IMR-90 (cell line): ENCODE measurements around the gene KCNV2. TPM values are rescaled to one million over a fixed set of nuclear protein-coding genes. Genes with fewer than 3 reads are reported as not detected.

Experiments used
- ATAC-seq: fragments of 200-7000 bp; cut with Tn5 transposase; 2 replicates; pipeline ENCODE4 v1.9.1; 2020; ENCODE audit warnings: low read depth, mild to moderate bottlenecking, moderate library complexity
- BruUV-seq: library from RNA; stranded (reverse); fragments of 400-500 nt; replicated peaks from 2 replicates; lab custom pipeline; 2021; lab: Mats Ljungman, UMichigan
- CTCF ChIA-PET: fragments of 300-600 bp; formaldehyde crosslinking; extraction: SDS; loops from one replicate; lab custom pipeline; 2021; ENCODE audit warnings: antibody characterized with exemption; lab: Yijun Ruan, JAX
- POLR2A ChIA-PET: fragments of 300-600 bp; sonication (Branson Sonifier 250); formaldehyde crosslinking; loops from one replicate; lab custom pipeline; 2022; ENCODE audit warnings: antibody characterized with exemption; ENCODE audit not compliant: unreplicated experiment; lab: Charles Lee
- DNase-seq: peaks from one replicate; pipeline ENCODE4 v3.0.0; 2013
- H2AFZ ChIP-seq: replicated peaks from 2 replicates; pipeline ENCODE3; 2013; ENCODE audit warnings: low read length, mild to moderate bottlenecking; ENCODE audit not compliant: poor library complexity
- H2AK5ac ChIP-seq: 2 replicates; pipeline ENCODE4 v1.6.1; 2013; ENCODE audit warnings: low read depth, low read length, inconsistent platforms
- H2AK9ac ChIP-seq: replicated peaks from 2 replicates; pipeline ENCODE3; 2013; ENCODE audit warnings: mild to moderate bottlenecking, low read depth, low read length, moderate library complexity; ENCODE audit not compliant: poor library complexity
- H2BK120ac ChIP-seq: 2 replicates; pipeline ENCODE4 v1.6.1; 2013; ENCODE audit warnings: low read depth, low read length, inconsistent platforms
- H2BK15ac ChIP-seq: 3 replicates; pipeline ENCODE4 v1.6.1; 2013; ENCODE audit warnings: low read depth, low read length, inconsistent platforms
- H2BK20ac ChIP-seq: 2 replicates; pipeline ENCODE4 v1.6.1; 2013; ENCODE audit warnings: low read depth, mild to moderate bottlenecking, inconsistent platforms, low read length, moderate library complexity
- H2BK5ac ChIP-seq: 2 replicates; pipeline ENCODE4 v1.6.1; 2013; ENCODE audit warnings: mild to moderate bottlenecking, low read depth, low read length, inconsistent platforms; ENCODE audit not compliant: poor library complexity, severe bottlenecking
- H3K14ac ChIP-seq: replicated peaks from 2 replicates; pipeline ENCODE4 v1.6.1; 2013; ENCODE audit warnings: low read depth, low read length, inconsistent platforms
- H3K18ac ChIP-seq: 2 replicates; pipeline ENCODE4 v1.6.1; 2013; ENCODE audit warnings: low read depth, low read length, control low read depth
- H3K23ac ChIP-seq: 2 replicates; pipeline ENCODE4 v1.6.1; 2013; ENCODE audit warnings: low read depth, low read length, inconsistent platforms
- H3K27ac ChIP-seq: 2 replicates; pipeline ENCODE4 v1.5.1; 2013; ENCODE audit warnings: mild to moderate bottlenecking, control low read depth, low read length; ENCODE audit not compliant: insufficient read depth
- H3K27me3 ChIP-seq: 2 replicates; pipeline ENCODE4 v1.6.1; 2013; ENCODE audit warnings: low read length; ENCODE audit not compliant: control insufficient read depth, insufficient read depth
- H3K36me3 ChIP-seq: 2 replicates; pipeline ENCODE4 v1.6.1; 2013; ENCODE audit warnings: low read length, mixed read lengths; ENCODE audit not compliant: control insufficient read depth, insufficient read depth
- H3K4ac ChIP-seq: 2 replicates; pipeline ENCODE4 v1.6.1; 2013; ENCODE audit warnings: low read depth, low read length, inconsistent platforms
- H3K4me1 ChIP-seq: 2 replicates; pipeline ENCODE4 v1.6.1; 2013; ENCODE audit warnings: low read length, mixed read lengths; ENCODE audit not compliant: control insufficient read depth, insufficient read depth
- H3K4me2 ChIP-seq: 2 replicates; pipeline ENCODE4 v1.6.1; 2013; ENCODE audit warnings: low read depth, mild to moderate bottlenecking, control low read depth, low read length, moderate library complexity
- H3K4me3 ChIP-seq: 2 replicates; pipeline ENCODE4 v1.5.1; 2013; ENCODE audit warnings: low read depth, mild to moderate bottlenecking, control low read depth, low read length, moderate library complexity; ENCODE audit not compliant: insufficient read depth
- H3K56ac ChIP-seq: 2 replicates; pipeline ENCODE4 v1.6.1; 2013; ENCODE audit warnings: low read length, inconsistent platforms; ENCODE audit not compliant: insufficient read depth; ENCODE audit errors: extremely low read depth
- H3K79me1 ChIP-seq, 2 experiments: 2 replicates each; pipeline ENCODE4 v1.6.1; 2013; ENCODE audit warnings: low read length in 2 of 2, inconsistent platforms in 1 of 2, low read depth in 1 of 2
- H3K9ac ChIP-seq: 2 replicates; pipeline ENCODE4 v1.6.1; 2013; ENCODE audit warnings: low read depth, low read length, control low read depth
- H3K9me1 ChIP-seq: 2 replicates; pipeline ENCODE4 v1.6.1; 2013; ENCODE audit warnings: low read length, inconsistent platforms; ENCODE audit not compliant: insufficient read depth
- H3K9me3 ChIP-seq: 2 replicates; pipeline ENCODE4 v1.6.1; 2013; ENCODE audit warnings: low read length; ENCODE audit not compliant: control insufficient read depth, insufficient read depth
- H4K20me1 ChIP-seq: 2 replicates; pipeline ENCODE4 v1.6.1; 2013; ENCODE audit warnings: low read length, inconsistent platforms; ENCODE audit not compliant: insufficient read depth
- H4K5ac ChIP-seq: 2 replicates; pipeline ENCODE4 v1.6.1; 2013; ENCODE audit warnings: mild to moderate bottlenecking, low read depth, low read length, control low read depth
- H4K8ac ChIP-seq, 2 experiments: 2 replicates each; pipeline ENCODE4 v1.6.1; 2013; ENCODE audit warnings: low read depth in 2 of 2, low read length in 2 of 2, control low read depth in 1 of 2, inconsistent platforms in 1 of 2
- H4K91ac ChIP-seq: 2 replicates; pipeline ENCODE4 v1.6.1; 2013; ENCODE audit warnings: low read depth, low read length, inconsistent platforms; ENCODE audit not compliant: insufficient read depth
- BHLHE40 ChIP-seq: fragments of 150-350 bp; IDR thresholded peaks from 2 replicates; pipeline ENCODE4 v1.6.1; 2016; ENCODE audit warnings: mild to moderate bottlenecking, low read depth, low read length
- CEBPB ChIP-seq: IDR thresholded peaks from 2 replicates; pipeline ENCODE4 v1.6.1; 2012; ENCODE audit warnings: low read depth, low read length, improper control_type of control experiment
- CHD1 ChIP-seq: IDR thresholded peaks from 2 replicates; pipeline ENCODE4 v1.6.1; 2012; ENCODE audit warnings: low read depth, low read length, improper control_type of control experiment
- CTCF ChIP-seq: conservative IDR thresholded peaks from 2 replicates; pipeline ENCODE4 v1.5.1; 2012; ENCODE audit warnings: mild to moderate bottlenecking, low read depth, low read length, improper control_type of control experiment
- ELK1 ChIP-seq: fragments of 150-350 bp; IDR thresholded peaks from 2 replicates; pipeline ENCODE4 v1.6.1; 2016; ENCODE audit warnings: low read depth, mild to moderate bottlenecking, low read length, moderate library complexity, borderline replicate concordance
- MAFK ChIP-seq: IDR thresholded peaks from 2 replicates; pipeline ENCODE4 v1.6.1; 2012; ENCODE audit warnings: low read depth, low read length, improper control_type of control experiment
- MAZ ChIP-seq: IDR thresholded peaks from 2 replicates; pipeline ENCODE4 v1.6.1; 2012; ENCODE audit warnings: low read depth, mild to moderate bottlenecking, low read length, improper control_type of control experiment, moderate library complexity, borderline replicate concordance
- MXI1 ChIP-seq: IDR thresholded peaks from 2 replicates; pipeline ENCODE4 v1.6.1; 2012; ENCODE audit warnings: low read depth, mild to moderate bottlenecking, low read length, moderate library complexity, borderline replicate concordance
- NFE2L2 ChIP-seq: fragments of 150-350 bp; IDR thresholded peaks from 2 replicates; pipeline ENCODE4 v1.6.1; 2016; ENCODE audit warnings: low read depth, mild to moderate bottlenecking, low read length
- RAD21 ChIP-seq: IDR thresholded peaks from 2 replicates; pipeline ENCODE4 v1.6.1; 2012; ENCODE audit warnings: low read length, improper control_type of control experiment
- RCOR1 ChIP-seq: IDR thresholded peaks from 2 replicates; pipeline ENCODE4 v1.6.1; 2012; ENCODE audit warnings: mild to moderate bottlenecking, low read length, improper control_type of control experiment; ENCODE audit not compliant: insufficient replicate concordance
- SMC3 ChIP-seq: fragments of 150-350 bp; IDR thresholded peaks from 2 replicates; pipeline ENCODE4 v1.6.1; 2016; ENCODE audit warnings: low read depth, mild to moderate bottlenecking, antibody characterized with exemption, low read length, moderate library complexity
- USF2 ChIP-seq: fragments of 150-350 bp; IDR thresholded peaks from 2 replicates; pipeline ENCODE4 v1.6.1; 2017; ENCODE audit warnings: mild to moderate bottlenecking, antibody characterized with exemption, low read length, low read depth
- WGBS, 2 experiments: methylation state at CpG; one replicate each; pipeline versions ENCODE4 v1.1.5 to v1.1.7; 2013; ENCODE audit warnings: missing lambda C conversion rate in 2 of 2; ENCODE audit not compliant: insufficient read length in 1 of 2; ENCODE audit errors: extremely low coverage in 2 of 2; 5-methylcytosine and 5-hydroxymethylcytosine counted together
- dilution Hi-C: fragments of 300-500 bp; cut with HindIII; formaldehyde crosslinking; loops from one replicate; pipeline ENCODE4 v1.14.3; 2018; ENCODE audit warnings: low sequenced_read_pairs; ENCODE audit not compliant: unreplicated experiment
- in situ Hi-C: fragments of 300-500 bp; cut with MboI; formaldehyde crosslinking; loops from 3 replicates; pipeline ENCODE4 v1.14.3; 2019; ENCODE audit warnings: low sequenced_read_pairs, inconsistent platforms, mixed read lengths
- intact Hi-C: fragments of 100-400 bp; cut with micrococcal nuclease; formaldehyde crosslinking; loops from 2 replicates; pipeline ENCODE4 v1.10.0; 2022
- polyA plus RNA-seq, 3 experiments: library from polyadenylated mRNA; depleted of rRNA; stranded (reverse); fragments of >200 nt; gene quantifications; 2 replicates each; pipeline ENCODE4 v1.2.3, GENCODE V29; 2012; ENCODE audit warnings: low replicate concordance in 1 of 3
- total RNA-seq: library from RNA; depleted of rRNA; stranded (reverse); fragments of >200 nt; gene quantifications from 2 replicates; pipeline ENCODE4 v1.2.3, GENCODE V29; 2012

Gene KCNV2
- total and polyA plus RNA-seq, 2 of the 4 experiments (the other 2 are of a cell fraction), result not detected

GRCh38 chr9:2688636-2689035, 28.7 kb upstream of the KCNV2 start:
- Histone ChIP-seq H2BK120ac (no peak overlapping the region), H4K5ac (no peak overlapping the region), H3K27ac (no peak overlapping the region), H3K23ac (no peak overlapping the region), H3K9ac (no peak overlapping the region), H3K4me2 (no peak overlapping the region), H4K20me1 (no peaks in the 10 kb centered on the region), H3K9me3 (no peaks in the 10 kb centered on the region), H2AK5ac (no peak overlapping the region), H3K56ac (no peak overlapping the region), H4K8ac (no peak overlapping the region), H3K4ac (no peak overlapping the region), H4K91ac (no peak overlapping the region), H3K18ac (no peak overlapping the region), H3K9me1 (peaks cover 8% of the 10 kb centered on the region; the same call in 1 of the 2 replicates), H3K36me3 (no peaks in the 10 kb centered on the region), H3K27me3 (no peaks in the 10 kb centered on the region), H2BK5ac (no peak overlapping the region), H2BK15ac (no peak overlapping the region), H3K79me1 (no peaks in the 10 kb centered on the region), H2AK9ac (no peak overlapping the region), H3K4me1 (no peaks in the 10 kb centered on the region), H2BK20ac (no peak overlapping the region), H2AFZ (no peak overlapping the region), H3K14ac (no peak overlapping the region), H3K4me3 (no peak overlapping the region)
- no CpG with 5 or more reads among the region's 3 CpGs for WGBS, 2 experiments
- no peak for DNase-seq
- dilution Hi-C loops, result no loop called here
- no TSS peak for BruUV-seq
- in situ Hi-C loops, result no loop called here
- TF ChIP-seq RCOR1 (no peak), BHLHE40 (no peak), RAD21 (no peak), CTCF (no peak), MXI1 (no peak), NFE2L2 (no peak), CEBPB (no peak), USF2 (no peak), MAZ (no peak), SMC3 (no peak), MAFK (no peak), CHD1 (no peak), ELK1 (no peak)
- ChIA-PET CTCF (interaction anchor here (0.5 kb wide), 1 partner anchor 530 kb away, joined by 3 read pairs; no protein-coding TSS in a partner anchor), POLR2A (no interaction called here)
- intact Hi-C loops, result no loop called here
- ATAC-seq, result no peak
